ENCODE data around the gene LCNL1. TPM values are rescaled to one million over a fixed set of nuclear protein-coding genes. Genes with fewer than 3 reads are reported as not detected.

The LCNL1 gene
- total and polyA plus RNA-seq, 2 experiments from 2014 or later = 0.13 to 0.47 TPM

DNA sequence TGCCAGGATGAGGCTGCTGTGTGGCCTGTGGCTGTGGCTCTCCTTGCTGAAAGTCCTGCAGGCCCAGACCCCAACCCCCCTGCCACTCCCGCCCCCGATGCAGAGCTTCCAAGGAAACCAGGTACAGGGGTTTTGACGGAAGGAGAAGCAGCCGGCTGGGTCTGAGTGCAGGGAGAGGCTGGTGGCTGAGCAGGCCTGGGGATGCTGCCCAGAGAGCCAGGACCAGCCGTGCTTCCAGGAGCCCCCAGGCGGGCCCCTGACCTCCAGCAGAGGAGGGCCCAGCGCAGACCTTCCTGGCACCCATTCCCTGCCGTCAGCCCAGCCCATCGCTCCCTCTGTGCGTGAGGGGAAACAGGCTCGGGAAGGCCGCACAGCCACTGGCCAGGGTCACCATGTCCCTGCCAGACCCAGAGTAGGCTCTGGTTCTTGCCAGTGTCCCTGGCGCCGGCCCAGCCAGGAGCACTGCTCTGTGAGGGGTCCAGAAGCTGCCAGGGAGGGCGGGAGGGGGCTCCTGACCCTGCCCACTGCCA, 30.4 kb upstream of the LCNL1 start:
- no peak for DNase-seq (ENCODE audit: low spot score)
- H2AFZ ChIP-seq = no peak overlapping the region
- H3K36me3 ChIP-seq (replicated peaks; ENCODE audit: insufficient read depth, low read depth) = no peaks in the 10 kb centered on the region
- no peaks in the 10 kb centered on the region for H3K27me3 ChIP-seq
- no peak overlapping the region for H3K27ac ChIP-seq
- H3K9me2 ChIP-seq (replicated peaks; ENCODE audit: insufficient read depth) = no peaks in the 10 kb centered on the region
- 81% methylated on average over 12 of the region's 15 CpGs for WGBS (ENCODE audit: low lambda C conversion rate, missing lambda C conversion rate)
- no peak overlapping the region for H3K4me2 ChIP-seq
- H3K79me2 ChIP-seq = peaks cover 3% of the 10 kb centered on the region
- H3K4me3 ChIP-seq = no peak overlapping the region
- H3K4me1 ChIP-seq (ENCODE audit: insufficient read depth) = peaks cover 8% of the 10 kb centered on the region
- no peaks in the 10 kb centered on the region for H4K20me1 ChIP-seq (ENCODE audit: insufficient read depth, poor library complexity, severe bottlenecking)
- TF ChIP-seq EZH2 (IDR thresholded peaks at IDR 0.05; ENCODE audit: borderline replicate concordance) (no peak), EZH2phosphoT487 (IDR thresholded peaks at IDR 0.05; ENCODE audit: low read depth, severe bottlenecking, unreplicated experiment) (no peak)
- TF ChIP-seq, protein P1, sequence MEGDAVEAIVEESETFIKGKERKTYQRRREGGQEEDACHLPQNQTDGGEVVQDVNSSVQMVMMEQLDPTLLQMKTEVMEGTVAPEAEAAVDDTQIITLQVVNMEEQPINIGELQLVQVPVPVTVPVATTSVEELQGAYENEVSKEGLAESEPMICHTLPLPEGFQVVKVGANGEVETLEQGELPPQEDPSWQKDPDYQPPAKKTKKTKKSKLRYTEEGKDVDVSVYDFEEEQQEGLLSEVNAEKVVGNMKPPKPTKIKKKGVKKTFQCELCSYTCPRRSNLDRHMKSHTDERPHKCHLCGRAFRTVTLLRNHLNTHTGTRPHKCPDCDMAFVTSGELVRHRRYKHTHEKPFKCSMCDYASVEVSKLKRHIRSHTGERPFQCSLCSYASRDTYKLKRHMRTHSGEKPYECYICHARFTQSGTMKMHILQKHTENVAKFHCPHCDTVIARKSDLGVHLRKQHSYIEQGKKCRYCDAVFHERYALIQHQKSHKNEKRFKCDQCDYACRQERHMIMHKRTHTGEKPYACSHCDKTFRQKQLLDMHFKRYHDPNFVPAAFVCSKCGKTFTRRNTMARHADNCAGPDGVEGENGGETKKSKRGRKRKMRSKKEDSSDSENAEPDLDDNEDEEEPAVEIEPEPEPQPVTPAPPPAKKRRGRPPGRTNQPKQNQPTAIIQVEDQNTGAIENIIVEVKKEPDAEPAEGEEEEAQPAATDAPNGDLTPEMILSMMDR (IDR thresholded peaks at IDR 0.05; ENCODE audit: poor library complexity) = no peak
- no peaks in the 10 kb centered on the region for H3K9me3 ChIP-seq (ENCODE audit: low read depth)

DNA sequence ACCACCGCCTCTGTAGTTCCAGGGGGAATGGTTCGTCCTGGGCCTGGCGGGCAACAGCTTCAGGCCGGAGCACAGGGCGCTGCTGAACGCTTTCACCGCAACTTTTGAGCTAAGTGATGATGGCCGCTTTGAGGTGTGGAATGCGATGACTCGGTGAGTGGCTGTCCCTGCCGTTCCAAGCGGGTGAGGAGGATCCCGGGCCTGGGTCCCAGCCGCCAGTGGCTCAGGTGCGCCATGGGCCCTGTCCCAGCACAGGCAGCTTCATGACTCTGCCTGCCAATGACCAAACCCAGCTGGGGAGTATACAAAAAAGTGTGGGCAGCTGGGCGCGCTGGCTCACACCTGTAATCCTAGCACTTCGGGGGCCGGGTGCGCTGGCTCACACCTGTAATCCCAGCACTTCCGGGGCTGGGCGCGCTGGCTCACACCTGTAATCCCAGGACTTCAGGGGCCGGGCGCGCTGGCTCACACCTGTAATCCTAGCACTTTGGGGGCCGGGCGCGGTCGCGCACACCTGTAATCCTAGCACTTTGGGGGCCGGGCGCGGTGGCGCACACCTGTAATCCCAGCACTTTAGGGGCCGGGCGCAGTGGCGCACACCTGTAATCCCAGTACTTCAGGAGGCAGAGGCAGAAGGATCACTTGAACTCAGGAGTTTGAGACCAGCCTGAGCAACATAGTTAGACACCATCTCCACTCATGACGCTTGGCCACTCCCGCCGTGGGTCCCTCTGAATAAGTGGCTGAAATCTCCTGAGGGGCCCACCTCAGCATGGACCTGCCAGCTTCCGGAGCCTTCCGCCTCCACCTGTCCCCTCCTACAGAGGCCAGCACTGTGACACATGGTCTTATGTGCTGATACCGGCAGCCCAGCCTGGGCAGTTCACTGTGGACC, 29.7 kb upstream of the LCNL1 start:
- H3K4me1 ChIP-seq (ENCODE audit: insufficient read depth) = peaks cover 8% of the 10 kb centered on the region
- no peak overlapping the region for H2AFZ ChIP-seq
- DNase-seq (ENCODE audit: low spot score) = no peak
- no peaks in the 10 kb centered on the region for H3K36me3 ChIP-seq (replicated peaks; ENCODE audit: insufficient read depth, low read depth)
- no peak overlapping the region for H3K27ac ChIP-seq
- H3K79me2 ChIP-seq = peaks cover 3% of the 10 kb centered on the region
- TF ChIP-seq EZH2phosphoT487 (IDR thresholded peaks at IDR 0.05; ENCODE audit: low read depth, severe bottlenecking, unreplicated experiment) (no peak), EZH2 (IDR thresholded peaks at IDR 0.05; ENCODE audit: borderline replicate concordance) (no peak)
- TF ChIP-seq, protein P1 (IDR thresholded peaks at IDR 0.05; ENCODE audit: poor library complexity) = no peak
- H4K20me1 ChIP-seq (ENCODE audit: insufficient read depth, poor library complexity, severe bottlenecking) = no peaks in the 10 kb centered on the region
- no peaks in the 10 kb centered on the region for H3K9me2 ChIP-seq (replicated peaks; ENCODE audit: insufficient read depth)
- no peaks in the 10 kb centered on the region for H3K27me3 ChIP-seq
- H3K9me3 ChIP-seq (ENCODE audit: low read depth) = no peaks in the 10 kb centered on the region
- 92% methylated on average over 34 of the region's 44 CpGs for WGBS (ENCODE audit: low lambda C conversion rate, missing lambda C conversion rate)
- H3K4me2 ChIP-seq = no peak overlapping the region
- no peak overlapping the region for H3K4me3 ChIP-seq

DNA sequence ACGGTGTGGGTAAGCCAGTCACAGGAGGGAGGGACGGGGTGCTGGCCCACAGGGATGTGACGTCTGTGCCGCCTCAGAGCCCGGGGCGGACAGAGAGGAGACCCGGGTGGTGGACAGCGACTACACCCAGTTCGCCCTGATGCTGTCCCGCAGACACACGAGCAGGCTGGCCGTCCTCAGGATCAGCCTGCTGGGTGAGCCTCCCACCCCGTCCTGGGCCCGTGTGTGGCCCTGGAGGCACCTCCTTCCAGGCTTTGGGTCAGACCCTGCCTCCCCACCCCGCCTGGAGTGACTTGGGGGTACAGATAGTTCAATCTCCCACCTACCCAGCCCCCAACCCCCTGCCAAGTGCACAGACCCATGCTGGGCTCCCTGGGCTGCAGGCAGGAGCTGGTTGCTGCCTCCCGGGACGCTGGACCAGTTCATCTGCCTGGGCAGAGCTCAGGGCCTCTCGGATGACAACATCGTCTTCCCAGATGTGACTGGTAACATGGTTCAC, 29.0 kb upstream of the LCNL1 start:
- Histone ChIP-seq H3K9me2 (replicated peaks; ENCODE audit: insufficient read depth) (no peaks in the 10 kb centered on the region), H3K4me2 (no peak overlapping the region), H2AFZ (no peak overlapping the region), H4K20me1 (ENCODE audit: insufficient read depth, poor library complexity, severe bottlenecking) (no peaks in the 10 kb centered on the region), H3K9me3 (ENCODE audit: low read depth) (no peaks in the 10 kb centered on the region), H3K27ac (no peak overlapping the region), H3K36me3 (replicated peaks; ENCODE audit: insufficient read depth, low read depth) (no peaks in the 10 kb centered on the region), H3K4me3 (no peak overlapping the region), H3K4me1 (ENCODE audit: insufficient read depth) (peaks cover 6% of the 10 kb centered on the region), H3K79me2 (peaks cover 3% of the 10 kb centered on the region), H3K27me3 (no peaks in the 10 kb centered on the region)
- TF ChIP-seq EZH2 (IDR thresholded peaks at IDR 0.05; ENCODE audit: borderline replicate concordance) (no peak), EZH2phosphoT487 (IDR thresholded peaks at IDR 0.05; ENCODE audit: low read depth, severe bottlenecking, unreplicated experiment) (no peak)
- TF ChIP-seq, protein P1 (IDR thresholded peaks at IDR 0.05; ENCODE audit: poor library complexity) = no peak
- no peak for DNase-seq (ENCODE audit: low spot score)
- 89% methylated on average over 18 of the region's 19 CpGs for WGBS (ENCODE audit: low lambda C conversion rate, missing lambda C conversion rate)

Data from hepatocyte (in vitro differentiated cells).